Measurements from ENCODE around the gene NAV2.

NAV2 gene

DNA sequence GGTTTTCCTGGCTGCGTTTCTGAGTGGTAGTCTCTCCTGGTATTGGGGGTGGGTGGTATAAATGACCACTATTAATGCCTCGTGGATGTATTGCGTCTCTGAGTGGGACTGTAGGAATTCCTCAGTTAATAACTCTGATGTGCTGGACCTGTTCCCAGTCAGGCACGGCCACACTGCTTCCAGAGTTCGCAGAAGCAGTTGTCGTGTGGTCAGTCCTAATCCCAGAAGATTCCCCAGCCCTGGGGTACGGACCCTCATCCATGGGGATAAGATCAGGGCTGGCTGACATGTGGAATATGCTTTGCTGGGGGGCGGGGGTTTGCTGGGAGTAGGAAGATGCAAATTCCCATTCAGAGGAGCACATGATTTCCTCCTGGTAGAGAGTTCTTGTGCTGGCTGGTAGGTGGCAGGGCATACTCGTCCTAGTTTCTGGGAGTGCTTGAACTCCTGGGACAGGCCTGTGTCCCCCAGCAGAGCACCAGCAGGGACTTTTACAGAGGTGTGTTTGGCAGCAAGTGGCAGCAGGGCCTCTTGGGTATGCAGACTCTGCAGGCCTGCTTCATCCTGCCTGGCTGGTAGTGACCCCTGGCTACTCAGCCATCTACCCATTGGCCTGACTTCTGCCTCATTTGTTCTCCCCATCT is 157.4 kb downstream of the NAV2 start:
- H3K36me3 ChIP-seq (ENCODE audit: insufficient read depth, low read length) = no peaks in the 10 kb centered on the region
- H3K4me3 ChIP-seq (ENCODE audit: low read length) = no peak overlapping the region
- H3K27me3 ChIP-seq (ENCODE audit: insufficient read depth, low read length) = no peaks in the 10 kb centered on the region
- H3K4me1 ChIP-seq (ENCODE audit: insufficient read depth, low read length) = peaks cover 44% of the 10 kb centered on the region
- WGBS = 79% methylated on average over 9 of the region's 9 CpGs
- H3K27ac ChIP-seq (ENCODE audit: low read depth, low read length) = no peak overlapping the region
- H3K9me3 ChIP-seq (ENCODE audit: insufficient read depth, low read depth, low read length) = no peaks in the 10 kb centered on the region
- H3K9ac ChIP-seq (ENCODE audit: low read depth, low read length) = no peak overlapping the region

DNA sequence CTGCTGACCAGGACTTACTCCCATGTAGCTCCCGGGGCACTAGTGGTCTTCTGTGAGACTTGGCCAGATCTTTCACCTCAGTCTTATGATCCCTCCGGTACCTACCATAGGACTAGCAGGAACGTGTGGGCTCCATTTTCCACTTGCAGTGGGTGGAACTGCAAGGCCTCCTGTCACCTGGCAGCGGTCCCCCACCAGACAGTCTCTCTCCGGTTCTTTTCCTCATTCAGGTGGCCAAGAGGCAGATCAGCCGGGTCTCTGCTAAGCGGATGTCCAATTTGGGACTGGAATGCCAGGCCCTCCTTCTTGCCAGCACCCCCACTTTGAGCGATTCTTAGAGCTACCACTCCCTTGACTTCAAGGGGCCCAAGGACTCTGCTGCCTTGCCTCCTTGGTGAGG is 158.9 kb downstream of the NAV2 start:
- WGBS = 84% methylated on average over 8 of the region's 8 CpGs
- Histone ChIP-seq H3K9me3 (ENCODE audit: insufficient read depth, low read depth, low read length) (no peaks in the 10 kb centered on the region), H3K36me3 (ENCODE audit: insufficient read depth, low read length) (no peaks in the 10 kb centered on the region), H3K4me1 (ENCODE audit: insufficient read depth, low read length) (peaks cover 44% of the 10 kb centered on the region), H3K4me3 (ENCODE audit: low read length) (no peak overlapping the region), H3K27me3 (ENCODE audit: insufficient read depth, low read length) (no peaks in the 10 kb centered on the region), H3K9ac (ENCODE audit: low read depth, low read length) (no peak overlapping the region), H3K27ac (ENCODE audit: low read depth, low read length) (no peak overlapping the region)

DNA sequence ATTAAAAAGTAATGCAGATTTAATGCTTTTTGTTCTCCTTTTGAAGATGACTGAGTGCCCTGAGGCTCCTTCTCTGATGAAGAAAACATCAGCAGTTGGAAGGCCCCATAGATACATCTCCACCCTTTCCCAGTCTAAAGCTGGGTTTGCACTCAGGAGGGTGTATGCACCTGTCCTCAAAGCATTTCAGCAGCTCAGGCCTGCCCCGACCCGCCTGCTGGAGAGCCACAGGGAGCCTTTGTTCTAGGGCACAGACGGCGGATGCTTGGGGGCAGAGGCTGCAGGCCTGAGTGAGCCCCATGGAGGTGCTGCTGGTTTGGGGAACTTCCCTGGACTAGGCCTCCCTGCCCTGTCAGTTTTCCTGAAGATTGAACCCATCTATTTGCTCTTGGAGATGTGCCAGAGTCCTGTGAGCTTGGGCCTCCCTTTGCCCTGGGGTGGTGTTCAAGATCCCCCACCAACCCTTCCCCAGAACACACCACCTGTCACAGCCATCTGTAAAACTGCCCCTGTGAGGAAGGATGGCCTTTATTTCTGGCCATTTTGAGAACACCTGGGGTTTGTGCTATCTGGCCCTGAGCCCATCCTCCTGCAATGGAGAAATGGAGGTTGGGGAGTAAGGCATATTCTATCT is 160.0 kb downstream of the NAV2 start:
- H3K4me1 ChIP-seq (ENCODE audit: insufficient read depth, low read length) = peaks cover 41% of the 10 kb centered on the region
- peak overlapping the region; percentile 39; the same call in 1 of the 2 replicates for H3K27ac ChIP-seq (ENCODE audit: low read depth, low read length)
- no peaks in the 10 kb centered on the region for H3K27me3 ChIP-seq (ENCODE audit: insufficient read depth, low read length)
- H3K4me3 ChIP-seq (ENCODE audit: low read length) = no peak overlapping the region
- H3K9me3 ChIP-seq (ENCODE audit: insufficient read depth, low read depth, low read length) = no peaks in the 10 kb centered on the region
- 26% methylated on average over 4 of the region's 4 CpGs for WGBS
- H3K36me3 ChIP-seq (ENCODE audit: insufficient read depth, low read length) = no peaks in the 10 kb centered on the region
- H3K9ac ChIP-seq (ENCODE audit: low read depth, low read length) = no peak overlapping the region

DNA sequence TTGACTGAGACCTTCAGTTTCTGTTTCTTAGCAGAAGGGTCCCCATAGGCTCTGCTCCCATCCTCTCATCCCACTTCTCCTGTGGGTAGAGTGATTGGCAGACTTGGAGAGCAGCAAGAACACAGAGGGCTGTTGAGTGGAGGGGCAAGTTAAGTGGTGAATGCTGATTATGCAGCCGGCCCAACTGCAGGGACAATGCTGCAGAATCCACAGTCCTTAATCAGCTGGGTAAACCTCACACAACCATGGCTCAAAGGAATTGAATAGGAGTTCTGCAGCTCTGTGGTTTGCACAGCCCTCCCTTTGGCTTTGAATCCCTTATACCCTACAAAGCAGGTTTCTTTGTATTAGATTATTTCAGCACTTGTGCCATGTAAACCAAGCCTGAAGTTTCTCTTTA is 161.1 kb downstream of the NAV2 start:
- Histone ChIP-seq H3K9me3 (ENCODE audit: insufficient read depth, low read depth, low read length) (no peaks in the 10 kb centered on the region), H3K4me3 (ENCODE audit: low read length) (no peak overlapping the region), H3K36me3 (ENCODE audit: insufficient read depth, low read length) (no peaks in the 10 kb centered on the region), H3K9ac (ENCODE audit: low read depth, low read length) (no peak overlapping the region), H3K27me3 (ENCODE audit: insufficient read depth, low read length) (no peaks in the 10 kb centered on the region), H3K27ac (ENCODE audit: low read depth, low read length) (peak overlapping the region; percentile 41), H3K4me1 (ENCODE audit: insufficient read depth, low read length) (peaks cover 30% of the 10 kb centered on the region)
- 43% methylated on average over 1 of the region's 1 CpG for WGBS

DNA sequence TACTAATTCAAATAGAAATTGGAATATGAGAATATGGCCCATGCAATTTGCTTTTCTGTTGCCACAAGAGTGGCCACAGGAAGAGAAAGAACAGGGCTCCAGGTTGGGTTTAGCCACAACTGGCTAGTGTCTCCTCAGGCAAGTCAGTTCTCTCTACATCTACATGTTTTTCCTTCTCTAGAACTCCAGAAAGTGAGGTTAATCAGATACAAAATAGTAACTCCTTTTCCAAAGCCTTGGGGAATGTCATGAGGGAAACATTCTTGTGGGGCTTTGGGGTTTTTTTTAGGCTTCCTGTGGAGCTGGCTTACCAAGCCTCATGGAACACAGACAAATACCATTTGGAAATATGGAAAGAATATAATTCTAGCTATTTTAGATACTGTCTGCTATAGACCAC is 161.6 kb downstream of the NAV2 start:
- Histone ChIP-seq H3K4me1 (ENCODE audit: insufficient read depth, low read length) (peaks cover 29% of the 10 kb centered on the region), H3K27ac (ENCODE audit: low read depth, low read length) (peak overlapping the region; percentile 41), H3K9me3 (ENCODE audit: insufficient read depth, low read depth, low read length) (no peaks in the 10 kb centered on the region)

DNA sequence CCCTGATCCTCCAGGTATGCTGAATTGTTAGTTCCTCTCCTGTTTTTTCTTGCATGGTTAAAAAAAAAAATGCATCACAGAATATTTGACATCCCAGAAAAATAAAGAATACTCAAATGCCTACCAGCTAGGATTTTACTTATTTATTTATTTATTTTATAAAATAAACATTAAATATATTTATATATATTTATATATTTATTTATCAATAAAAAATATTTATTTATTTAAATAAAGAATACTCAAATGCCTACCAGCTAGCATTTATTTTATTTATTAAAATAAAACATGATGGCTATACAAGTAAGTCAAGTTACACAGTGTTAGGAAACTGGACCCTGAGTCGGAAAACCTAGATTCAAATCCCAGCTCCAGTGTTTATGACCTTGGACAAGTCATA is 164.1 kb downstream of the NAV2 start:
- peaks cover 28% of the 10 kb centered on the region for H3K4me1 ChIP-seq (ENCODE audit: insufficient read depth, low read length)
- H3K9ac ChIP-seq (ENCODE audit: low read depth, low read length) = no peak overlapping the region
- WGBS = 100% methylated on average over 1 of the region's 1 CpG
- H3K9me3 ChIP-seq (ENCODE audit: insufficient read depth, low read depth, low read length) = no peaks in the 10 kb centered on the region
- H3K27ac ChIP-seq (ENCODE audit: low read depth, low read length) = no peak overlapping the region
- H3K27me3 ChIP-seq (ENCODE audit: insufficient read depth, low read length) = no peaks in the 10 kb centered on the region
- H3K4me3 ChIP-seq (ENCODE audit: low read length) = no peak overlapping the region
- H3K36me3 ChIP-seq (ENCODE audit: insufficient read depth, low read length) = peaks cover 24% of the 10 kb centered on the region

More for the DNA sequence above, 161.6 kb downstream of the NAV2 start:
- H3K36me3 ChIP-seq (ENCODE audit: insufficient read depth, low read length) = no peaks in the 10 kb centered on the region; the same call in 1 of the 2 replicates
- no peaks in the 10 kb centered on the region for H3K27me3 ChIP-seq (ENCODE audit: insufficient read depth, low read length)
- no peak overlapping the region for H3K9ac ChIP-seq (ENCODE audit: low read depth, low read length)
- no peak overlapping the region for H3K4me3 ChIP-seq (ENCODE audit: low read length)

DNA sequence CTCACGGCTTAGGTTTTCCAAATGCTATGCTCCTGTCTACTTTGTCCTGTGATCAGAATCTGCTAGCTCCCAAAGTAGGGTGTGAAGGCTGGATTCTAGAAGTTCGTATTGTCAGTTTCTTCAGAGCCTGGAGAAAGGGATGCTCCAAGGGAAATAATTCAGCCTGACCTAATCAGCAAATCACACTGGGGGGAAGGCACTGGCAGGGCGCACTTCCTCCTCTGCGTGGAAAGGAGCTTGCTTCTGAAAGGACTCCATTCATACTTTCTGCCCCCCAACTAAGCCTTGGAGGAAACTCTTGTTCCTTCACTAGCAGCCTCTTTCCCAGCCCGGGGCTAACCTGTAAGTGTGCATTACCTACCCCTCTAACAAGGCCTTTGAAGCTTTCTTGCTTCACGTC is 165.9 kb downstream of the NAV2 start:
- Histone ChIP-seq H3K27me3 (ENCODE audit: insufficient read depth, low read length) (no peaks in the 10 kb centered on the region), H3K27ac (ENCODE audit: low read depth, low read length) (no peak overlapping the region), H3K4me1 (ENCODE audit: insufficient read depth, low read length) (peaks cover 11% of the 10 kb centered on the region), H3K9me3 (ENCODE audit: insufficient read depth, low read depth, low read length) (no peaks in the 10 kb centered on the region), H3K9ac (ENCODE audit: low read depth, low read length) (no peak overlapping the region), H3K4me3 (ENCODE audit: low read length) (no peak overlapping the region), H3K36me3 (ENCODE audit: insufficient read depth, low read length) (peaks cover 36% of the 10 kb centered on the region)
- WGBS = 88% methylated on average over 6 of the region's 6 CpGs

DNA sequence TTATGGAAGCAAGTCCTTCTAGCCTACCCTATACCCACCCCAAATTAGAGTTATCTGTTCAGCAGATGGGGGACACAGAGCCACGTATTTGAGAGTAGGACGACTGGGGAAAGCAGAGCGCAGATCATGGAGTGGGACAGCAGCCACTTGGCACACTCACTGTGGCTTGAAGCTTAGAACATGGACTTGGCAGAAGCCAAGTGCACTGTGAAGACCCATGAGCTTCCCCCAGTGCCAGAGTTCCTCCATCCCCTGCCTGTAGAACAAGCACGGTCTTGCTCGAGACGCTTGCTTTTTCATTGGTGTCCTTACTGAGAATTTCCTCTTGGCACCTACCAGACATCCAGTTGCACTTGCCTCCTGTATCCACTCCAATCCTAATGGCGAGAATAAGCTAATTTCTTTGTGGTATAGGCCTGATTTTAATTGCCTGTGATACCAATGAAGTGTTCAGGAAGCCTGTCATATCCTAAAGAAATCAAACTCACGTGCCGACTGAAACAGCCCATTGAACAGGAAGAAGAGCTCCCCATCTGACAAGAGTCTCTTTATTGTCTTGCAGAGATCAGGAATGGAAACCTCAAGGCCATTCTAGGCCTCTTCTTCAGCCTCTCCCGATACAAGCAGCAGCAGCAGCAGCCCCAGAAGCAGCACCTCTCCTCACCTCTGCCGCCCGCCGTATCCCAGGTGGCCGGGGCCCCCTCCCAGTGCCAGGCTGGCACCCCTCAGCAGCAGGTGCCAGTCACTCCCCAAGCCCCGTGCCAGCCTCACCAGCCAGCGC is 166.9 kb downstream of the NAV2 start:
- H3K4me1 ChIP-seq (ENCODE audit: insufficient read depth, low read length) = peaks cover under 1% of the 10 kb centered on the region; the same call in 1 of the 2 replicates
- H3K36me3 ChIP-seq (ENCODE audit: insufficient read depth, low read length) = peaks cover 43% of the 10 kb centered on the region
- H3K27me3 ChIP-seq (ENCODE audit: insufficient read depth, low read length) = no peaks in the 10 kb centered on the region
- no peak overlapping the region for H3K4me3 ChIP-seq (ENCODE audit: low read length)
- no peaks in the 10 kb centered on the region for H3K9me3 ChIP-seq (ENCODE audit: insufficient read depth, low read depth, low read length)
- no peak overlapping the region for H3K27ac ChIP-seq (ENCODE audit: low read depth, low read length)
- H3K9ac ChIP-seq (ENCODE audit: low read depth, low read length) = no peak overlapping the region
- 88% methylated on average over 16 of the region's 16 CpGs for WGBS

DNA sequence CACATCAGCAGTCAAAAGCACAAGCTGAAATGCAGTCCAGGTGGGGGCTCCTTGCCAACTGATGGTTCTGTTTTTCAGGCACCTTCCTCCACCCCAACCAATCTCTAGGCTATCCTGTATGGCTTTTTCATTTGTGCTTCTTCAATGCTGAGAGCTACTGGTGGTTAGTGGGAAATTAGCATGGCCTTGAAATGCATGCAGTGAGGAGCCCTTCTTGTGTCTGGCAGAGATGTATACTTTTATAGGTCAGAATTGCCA is 167.4 kb downstream of the NAV2 start:
- H3K9ac ChIP-seq (ENCODE audit: low read depth, low read length) = no peak overlapping the region
- H3K9me3 ChIP-seq (ENCODE audit: insufficient read depth, low read depth, low read length) = no peaks in the 10 kb centered on the region
- no peak overlapping the region for H3K4me3 ChIP-seq (ENCODE audit: low read length)
- peaks cover 48% of the 10 kb centered on the region for H3K36me3 ChIP-seq (ENCODE audit: insufficient read depth, low read length)
- H3K27me3 ChIP-seq (ENCODE audit: insufficient read depth, low read length) = no peaks in the 10 kb centered on the region
- H3K4me1 ChIP-seq (ENCODE audit: insufficient read depth, low read length) = no peaks in the 10 kb centered on the region
- no peak overlapping the region for H3K27ac ChIP-seq (ENCODE audit: low read depth, low read length)

DNA sequence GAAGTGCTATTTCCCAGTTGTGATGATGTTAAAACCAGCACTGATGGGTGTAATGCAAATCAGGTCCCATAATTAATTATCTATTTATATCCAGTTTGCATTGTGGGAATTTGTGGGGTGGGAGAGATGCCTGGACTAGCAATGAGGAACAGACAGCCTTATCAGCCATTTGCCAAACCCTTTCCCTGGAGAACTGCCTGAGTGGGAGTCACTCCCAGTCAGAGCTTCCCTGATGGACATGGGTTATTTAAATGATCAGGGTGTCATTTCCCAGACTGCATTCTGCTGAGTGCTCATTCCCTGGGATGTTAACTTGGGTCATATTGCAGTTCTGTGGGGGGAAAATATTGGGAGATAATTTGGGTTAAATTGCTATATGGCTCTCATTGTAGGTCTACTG is 168.5 kb downstream of the NAV2 start:
- Histone ChIP-seq H3K27ac (ENCODE audit: low read depth, low read length) (no peak overlapping the region), H3K27me3 (ENCODE audit: insufficient read depth, low read length) (no peaks in the 10 kb centered on the region), H3K9me3 (ENCODE audit: insufficient read depth, low read depth, low read length) (no peaks in the 10 kb centered on the region), H3K4me3 (ENCODE audit: low read length) (no peak overlapping the region), H3K4me1 (ENCODE audit: insufficient read depth, low read length) (no peaks in the 10 kb centered on the region), H3K36me3 (ENCODE audit: insufficient read depth, low read length) (peaks cover 51% of the 10 kb centered on the region), H3K9ac (ENCODE audit: low read depth, low read length) (no peak overlapping the region)

DNA sequence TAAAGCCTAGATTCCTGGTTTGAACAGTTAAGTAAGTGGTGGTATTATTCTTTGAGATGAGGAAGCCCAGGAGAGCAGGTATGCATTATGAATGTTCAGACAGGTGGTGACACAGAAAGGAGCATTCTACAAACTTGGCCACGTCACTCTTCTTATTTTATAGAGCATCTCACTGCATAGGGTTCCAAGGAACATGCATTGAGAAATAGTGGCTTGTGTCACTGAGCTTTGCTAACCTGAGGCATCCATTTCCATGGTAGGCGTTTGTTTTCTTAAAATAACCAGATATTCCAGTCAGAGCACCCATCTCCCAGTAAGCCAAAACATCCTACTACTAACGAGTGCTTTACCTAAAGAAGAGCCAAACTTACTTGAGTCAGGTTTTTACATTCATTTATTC is 169.7 kb downstream of the NAV2 start:
- no peaks in the 10 kb centered on the region for H3K27me3 ChIP-seq (ENCODE audit: insufficient read depth, low read length)
- peaks cover 51% of the 10 kb centered on the region for H3K36me3 ChIP-seq (ENCODE audit: insufficient read depth, low read length)
- H3K4me1 ChIP-seq (ENCODE audit: insufficient read depth, low read length) = peaks cover 2% of the 10 kb centered on the region; the same call in 1 of the 2 replicates
- H3K4me3 ChIP-seq (ENCODE audit: low read length) = no peak overlapping the region
- 94% methylated on average over 3 of the region's 3 CpGs for WGBS
- H3K27ac ChIP-seq (ENCODE audit: low read depth, low read length) = no peak overlapping the region
- no peaks in the 10 kb centered on the region for H3K9me3 ChIP-seq (ENCODE audit: insufficient read depth, low read depth, low read length)
- H3K9ac ChIP-seq (ENCODE audit: low read depth, low read length) = no peak overlapping the region
